Glutamatergic neuron (in vitro differentiated cells): ENCODE data around the gene ZNF862. TPM values are rescaled to one million over a fixed set of nuclear protein-coding genes. Genes with fewer than 3 reads are reported as not detected.

Source experiments
- DNase-seq: peaks from one replicate; pipeline ENCODE4 v3.0.0; 2022
- H3K27ac Mint-ChIP-seq: one replicate; pipeline ENCODE4 v1.8.0; 2020; ENCODE audit warnings: mild to moderate bottlenecking, mixed read lengths, inconsistent platforms; ENCODE audit not compliant: unreplicated experiment
- H3K27me3 Mint-ChIP-seq: one replicate; pipeline ENCODE4 v1.8.0; 2020; ENCODE audit warnings: mild to moderate bottlenecking, moderate library complexity, mixed read lengths, inconsistent platforms; ENCODE audit not compliant: unreplicated experiment
- H3K36me3 Mint-ChIP-seq: one replicate; pipeline ENCODE4 v1.8.0; 2020; ENCODE audit warnings: mild to moderate bottlenecking, mixed read lengths, inconsistent platforms; ENCODE audit not compliant: unreplicated experiment
- H3K4me1 Mint-ChIP-seq: one replicate; pipeline ENCODE4 v1.8.0; 2020; ENCODE audit warnings: mild to moderate bottlenecking, low read depth, mixed read lengths, inconsistent platforms; ENCODE audit not compliant: unreplicated experiment
- H3K4me3 Mint-ChIP-seq: one replicate; pipeline ENCODE4 v1.8.0; 2020; ENCODE audit warnings: mild to moderate bottlenecking, mixed read lengths, inconsistent platforms; ENCODE audit not compliant: unreplicated experiment
- H3K9me3 Mint-ChIP-seq: one replicate; pipeline ENCODE4 v1.8.0; 2020; ENCODE audit warnings: mild to moderate bottlenecking, moderate library complexity, mixed read lengths, inconsistent platforms; ENCODE audit not compliant: unreplicated experiment
- CTCF ChIP-seq: fragments of 200-600 bp; sonication (generic); IDR thresholded peaks from one replicate; pipeline ENCODE4 v1.5.0; 2021; ENCODE audit not compliant: partially characterized antibody, unreplicated experiment
- long read RNA-seq: library from polyadenylated mRNA; unstranded; transcript quantifications from one replicate; pipeline ENCODE4 v2.0.0, GENCODE V29; 2020; ENCODE audit not compliant: unreplicated experiment
- total RNA-seq: library from RNA; stranded (reverse); fragmentation: NEBNext Ultra II Directional; extraction: Animal tissue kit (Norgen Biotek cat#: 25700); gene quantifications from one replicate; pipeline ENCODE4 v1.2.1, GENCODE V29; 2021; ENCODE audit not compliant: unreplicated experiment

The ZNF862 gene
- total RNA-seq, result 12.9 TPM
- long read RNA-seq, partial matches to known transcripts, result 1 of 2 reads
- long read RNA-seq, other reads (novel, unspliced or antisense), result 0 of 2 reads

GRCh38 chr7:149838224-149838991 lies at the start of gene ZNF862:
Gene ZNF862, plus strand, starts transcription at chr7:149838375. Its CDS starts 237 bp downstream, at chr7:149838612.
- TF ChIP-seq CTCF, result no peak
- DNase-seq, result peak; percentile 97
- H3K4me1 Mint-ChIP-seq, result peaks cover 2% of the 10 kb centered on the region
- peaks cover 11% of the 10 kb centered on the region for H3K27me3 Mint-ChIP-seq
- peak within 1 kb of the TSS; percentile 24 for H3K27ac Mint-ChIP-seq
- H3K4me3 Mint-ChIP-seq, result peak within 1 kb of the TSS; percentile 87
- H3K9me3 Mint-ChIP-seq, result peaks cover 6% of the 10 kb centered on the region
- no peaks in the 10 kb centered on the region for H3K36me3 Mint-ChIP-seq

- H3K27me3 Mint-ChIP-seq, result peaks cover 11% of the 10 kb centered on the region
- no peak overlapping the region for H3K27ac Mint-ChIP-seq
- TF ChIP-seq CTCF, result no peak
- peaks cover 6% of the 10 kb centered on the region for H3K9me3 Mint-ChIP-seq
- no peaks in the 10 kb centered on the region for H3K4me1 Mint-ChIP-seq
- no peak overlapping the region for H3K4me3 Mint-ChIP-seq
- no peak for DNase-seq
- no peaks in the 10 kb centered on the region for H3K36me3 Mint-ChIP-seq
Observed at GRCh38 chr7:149789101-149789500, 49.1 kb upstream of the ZNF862 start.

- TF ChIP-seq CTCF, result peak; percentile 78
- Mint-ChIP-seq H3K27ac (no peak overlapping the region), H3K36me3 (no peaks in the 10 kb centered on the region), H3K9me3 (peaks cover 8% of the 10 kb centered on the region), H3K4me1 (peaks cover 2% of the 10 kb centered on the region), H3K27me3 (peaks cover 14% of the 10 kb centered on the region), H3K4me3 (peak overlapping the region; percentile 25)
- DNase-seq, result peak; percentile 87
Observed at GRCh38 chr7:149790146-149790548, 48.0 kb upstream of the ZNF862 start.

GRCh38 chr7:149790754-149791360 lies 47.3 kb upstream of the ZNF862 start:
- Mint-ChIP-seq H3K27ac (no peak overlapping the region), H3K27me3 (peaks cover 16% of the 10 kb centered on the region), H3K4me3 (no peak overlapping the region), H3K4me1 (peaks cover 2% of the 10 kb centered on the region), H3K36me3 (no peaks in the 10 kb centered on the region), H3K9me3 (peaks cover 8% of the 10 kb centered on the region)
- no peak for TF ChIP-seq CTCF
- no peak for DNase-seq
